GM06990 (cell line): ENCODE results near the gene NRXN2.

Experiments
- DNase-seq: peaks from one replicate; pipeline ENCODE4 v3.0.0-alpha.2; 2011; ENCODE audit not compliant: insufficient read length; ENCODE audit errors: extremely low read depth
- H3K27me3 ChIP-seq: replicated peaks from 2 replicates; pipeline ENCODE4 v1.6.0; 2011; ENCODE audit warnings: low read length; ENCODE audit not compliant: control insufficient read depth, insufficient read depth
- H3K36me3 ChIP-seq: 2 replicates; pipeline ENCODE4 v1.5.1; 2011; ENCODE audit warnings: low read length; ENCODE audit not compliant: control insufficient read depth, insufficient read depth
- H3K4me3 ChIP-seq: replicated peaks from 2 replicates; pipeline ENCODE4 v1.5.1; 2011; ENCODE audit warnings: low read depth, mild to moderate bottlenecking, control low read depth, low read length
- CTCF ChIP-seq: IDR thresholded peaks from 2 replicates; pipeline ENCODE4 v1.5.1; 2011; ENCODE audit warnings: low read length, control low read depth, mild to moderate bottlenecking, inconsistent platforms; ENCODE audit not compliant: insufficient read depth, poor library complexity, severe bottlenecking

Gene NRXN2

DNA sequence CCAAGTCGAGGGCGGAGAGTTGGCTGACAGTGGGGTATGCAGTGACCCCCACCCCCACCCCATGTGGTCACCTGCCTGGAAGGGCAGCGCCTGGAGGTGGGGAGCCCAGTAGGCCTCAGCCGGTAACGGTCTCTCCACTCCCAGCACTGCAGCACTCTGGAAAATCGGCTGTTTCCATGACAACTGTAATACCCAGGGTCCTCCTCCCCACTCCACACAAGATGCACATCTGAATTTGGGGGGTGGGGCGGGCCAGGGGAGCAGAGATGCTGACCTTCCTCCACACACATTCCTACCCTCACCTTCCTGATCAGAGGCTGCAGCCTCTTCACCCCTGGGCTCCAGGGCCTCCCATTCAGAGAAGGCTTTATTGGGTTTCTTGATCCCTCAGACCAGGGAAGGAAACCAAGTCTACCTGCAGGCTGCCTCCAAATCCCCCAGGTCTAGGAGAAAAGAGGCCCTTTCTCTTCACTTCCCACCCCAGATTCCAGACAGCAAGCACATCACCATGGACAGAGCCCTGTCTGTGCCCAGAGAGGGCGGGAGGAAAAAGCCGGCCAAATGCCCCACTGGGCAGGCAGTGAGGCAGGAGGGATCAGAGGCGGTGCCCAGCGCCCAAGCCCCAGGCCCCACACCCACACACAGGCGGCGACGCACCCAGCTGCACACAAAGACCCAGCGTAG is 85.5 kb downstream of the NRXN2 start:
- Histone ChIP-seq H3K4me3 (no peak overlapping the region), H3K27me3 (no peaks in the 10 kb centered on the region; the same call in 1 of the 2 replicates)
- no peak for TF ChIP-seq CTCF

GRCh38 chr11:64633555-64634159 is 89.3 kb downstream of the NRXN2 start:
- no peak for DNase-seq
- TF ChIP-seq CTCF = no peak
- no peaks in the 10 kb centered on the region for H3K36me3 ChIP-seq
- no peak overlapping the region for H3K4me3 ChIP-seq
- H3K27me3 ChIP-seq = no peaks in the 10 kb centered on the region; the same call in 1 of the 2 replicates

More for the DNA sequence above, 85.5 kb downstream of the NRXN2 start:
- DNase-seq = no peak
- no peaks in the 10 kb centered on the region for H3K36me3 ChIP-seq

DNA sequence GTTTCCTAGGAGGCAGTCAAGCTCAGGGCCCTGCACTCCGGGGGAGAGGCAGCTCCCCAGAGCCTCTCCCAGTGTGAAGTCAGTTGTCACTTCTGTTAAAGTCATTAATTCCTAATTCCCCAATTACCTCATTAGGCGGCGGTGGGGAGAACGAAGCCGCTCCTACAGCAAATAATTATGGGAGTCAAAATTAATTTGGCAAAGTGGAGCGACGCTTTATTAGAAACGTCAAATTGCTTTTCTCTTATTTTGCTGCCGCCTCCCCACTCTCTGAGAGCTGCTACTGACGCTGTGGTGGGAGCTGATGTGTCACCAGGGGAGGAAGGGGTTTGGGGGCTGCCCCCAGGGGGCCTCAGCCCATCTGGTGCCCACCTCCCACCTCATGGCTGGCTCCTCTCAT is 90.3 kb downstream of the NRXN2 start:
- Histone ChIP-seq H3K27me3 (no peaks in the 10 kb centered on the region; the same call in 1 of the 2 replicates), H3K4me3 (no peak overlapping the region), H3K36me3 (no peaks in the 10 kb centered on the region)
- DNase-seq = no peak
- TF ChIP-seq CTCF = no peak

- Histone ChIP-seq H3K36me3 (no peaks in the 10 kb centered on the region), H3K4me3 (no peak overlapping the region), H3K27me3 (no peaks in the 10 kb centered on the region; the same call in 1 of the 2 replicates)
- TF ChIP-seq CTCF = no peak
- DNase-seq = no peak
Measured at GRCh38 chr11:64632237-64632636, 90.8 kb downstream of the NRXN2 start.

- no peak for DNase-seq
- H3K4me3 ChIP-seq = no peak overlapping the region
- TF ChIP-seq CTCF = no peak
- no peaks in the 10 kb centered on the region for H3K36me3 ChIP-seq
- no peaks in the 10 kb centered on the region; the same call in 1 of the 2 replicates for H3K27me3 ChIP-seq
Measured at GRCh38 chr11:64631675-64632074, 91.3 kb downstream of the NRXN2 start.
